Fibroblast of skin of right biceps (primary cell): ENCODE data around the gene ZSCAN9.

Experiments used
- DNase-seq: peaks from one replicate; pipeline ENCODE4 v3.0.0-alpha.2; 2013

The ZSCAN9 gene

GRCh38 chr6:28225056-28225834, at the start of gene ZSCAN9:
ZSCAN9 (plus strand) TSS chr6:28225275; CDS start chr6:28227085, 1,810 bp downstream.
- peak; percentile 87 for DNase-seq

- DNase-seq, result no peak
Measured at GRCh38 chr6:28176373-28176772, 48.7 kb upstream of the ZSCAN9 start.

GRCh38 chr6:28182255-28182654, 42.8 kb upstream of the ZSCAN9 start:
- no peak for DNase-seq

- DNase-seq, result no peak
Measured at GRCh38 chr6:28188111-28188979, 36.7 kb upstream of the ZSCAN9 start.

GRCh38 chr6:28200020-28200419, 25.1 kb upstream of the ZSCAN9 start:
- no peak for DNase-seq

GRCh38 chr6:28203201-28203600, 21.9 kb upstream of the ZSCAN9 start:
- DNase-seq, result no peak

- DNase-seq, result no peak
Measured at GRCh38 chr6:28205879-28206278, 19.2 kb upstream of the ZSCAN9 start.

GRCh38 chr6:28206527-28206926, 18.5 kb upstream of the ZSCAN9 start:
- no peak for DNase-seq

- peak; percentile 9 for DNase-seq
Measured at GRCh38 chr6:28206928-28207509, 18.1 kb upstream of the ZSCAN9 start.

GRCh38 chr6:28207510-28208110, 17.5 kb upstream of the ZSCAN9 start:
- DNase-seq, result peak; percentile 23

- no peak for DNase-seq
Measured at GRCh38 chr6:28208111-28208659, 16.9 kb upstream of the ZSCAN9 start.

GRCh38 chr6:28209753-28210535, 15.1 kb upstream of the ZSCAN9 start:
- no peak for DNase-seq

GRCh38 chr6:28211840-28212509, 13.1 kb upstream of the ZSCAN9 start:
- DNase-seq, result no peak

- peak; percentile 86 for DNase-seq
Measured at GRCh38 chr6:28212510-28213212, 12.4 kb upstream of the ZSCAN9 start.

GRCh38 chr6:28213213-28213523, 11.9 kb upstream of the ZSCAN9 start:
- DNase-seq, result no peak

GRCh38 chr6:28215425-28215824, 9.7 kb upstream of the ZSCAN9 start:
- peak; percentile 25 for DNase-seq

GRCh38 chr6:28217890-28218289, 7.2 kb upstream of the ZSCAN9 start:
- no peak for DNase-seq

GRCh38 chr6:28218312-28219248, 6.5 kb upstream of the ZSCAN9 start:
- peak; percentile 76 for DNase-seq

- DNase-seq, result no peak
Measured at GRCh38 chr6:28220257-28221133, 4.6 kb upstream of the ZSCAN9 start.
